Stomach smooth muscle (tissue), 2 donors: Measurements from ENCODE around the gene SNAPIN.

ENCODE experiments used
- H3K27ac ChIP-seq: one replicate; pipeline ENCODE4 v1.7.0; 2013; ENCODE audit warnings: mild to moderate bottlenecking, low read length, inconsistent platforms
- H3K27me3 ChIP-seq, 2 donors: one replicate each; pipeline ENCODE4 v1.7.0; 2013; ENCODE audit warnings: low read length in 2 of 2; ENCODE audit not compliant: insufficient read depth in 2 of 2, control insufficient read depth in 1 of 2
- H3K36me3 ChIP-seq, 2 donors: one replicate each; pipeline ENCODE4 v1.7.0; 2013; ENCODE audit warnings: low read length in 2 of 2; ENCODE audit not compliant: control insufficient read depth in 2 of 2, insufficient read depth in 2 of 2
- H3K4me1 ChIP-seq: one replicate; pipeline ENCODE4 v1.7.0; 2013; ENCODE audit warnings: low read length; ENCODE audit not compliant: control insufficient read depth, insufficient read depth
- H3K4me3 ChIP-seq, 2 donors: one replicate each; pipeline ENCODE4 v1.7.0; 2013; ENCODE audit warnings: low read length in 2 of 2
- H3K9ac ChIP-seq, 2 donors: one replicate each; pipeline ENCODE4 v1.7.0; 2013; ENCODE audit warnings: low read length in 2 of 2, mild to moderate bottlenecking in 1 of 2
- H3K9me3 ChIP-seq, 2 donors: one replicate each; pipeline ENCODE4 v1.7.0; 2013; ENCODE audit warnings: low read length in 2 of 2; ENCODE audit not compliant: control insufficient read depth in 2 of 2
- donor health status: healthy.
- donor health status: Pancreatic carcinoma.

Gene SNAPIN, protein sequence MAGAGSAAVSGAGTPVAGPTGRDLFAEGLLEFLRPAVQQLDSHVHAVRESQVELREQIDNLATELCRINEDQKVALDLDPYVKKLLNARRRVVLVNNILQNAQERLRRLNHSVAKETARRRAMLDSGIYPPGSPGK

DNA sequence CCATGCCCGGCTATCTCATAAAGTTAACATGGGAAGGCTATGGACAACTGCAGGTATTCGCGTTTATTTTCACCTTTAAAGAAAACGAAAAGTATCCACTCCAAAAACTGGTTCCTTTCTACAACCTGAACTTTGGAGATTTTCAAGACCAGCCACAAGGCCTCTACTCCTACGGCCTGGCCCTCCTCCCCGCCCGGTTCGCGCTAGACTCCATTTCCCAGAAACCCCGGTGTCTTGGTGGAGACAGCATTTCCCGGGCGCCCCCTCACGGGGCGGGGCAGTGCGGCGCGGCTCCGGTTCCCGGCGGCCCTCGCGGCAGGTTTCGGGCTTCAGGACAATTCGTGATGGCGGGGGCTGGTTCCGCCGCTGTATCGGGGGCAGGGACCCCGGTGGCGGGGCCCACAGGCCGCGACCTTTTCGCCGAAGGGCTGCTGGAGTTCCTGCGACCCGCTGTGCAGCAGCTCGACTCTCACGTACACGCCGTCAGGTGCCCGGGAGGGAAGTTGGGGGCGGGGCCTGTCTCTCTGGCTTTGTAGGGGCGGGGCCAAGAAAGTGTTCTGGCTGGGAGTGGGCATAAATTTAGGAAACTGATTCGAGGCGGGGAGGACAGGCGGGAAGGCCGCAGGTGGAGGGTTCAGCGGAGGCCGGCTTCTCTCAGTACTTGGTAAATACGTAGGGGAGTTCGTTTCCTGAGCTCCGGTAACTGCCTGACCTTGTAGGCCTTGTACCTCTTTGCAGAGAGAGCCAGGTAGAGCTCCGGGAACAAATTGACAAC lies at the start of gene SNAPIN:
SNAPIN (plus strand) TSS at position 304 of the 775 bp plus-strand sequence; CDS start at position 345, 41 bp downstream.
- H3K9ac ChIP-seq: peak within 1 kb of the TSS; percentile 93 to 94
- peak within 1 kb of the TSS; percentile 89 to 96 for H3K4me3 ChIP-seq
- H3K36me3 ChIP-seq: peaks cover 22 to 25% of the 10 kb centered on the region in 2 donors
- no peaks in the 10 kb centered on the region for H3K9me3 ChIP-seq
- H3K27ac ChIP-seq: peak within 1 kb of the TSS; percentile 80
- H3K27me3 ChIP-seq: no peaks in the 10 kb centered on the region
- peaks cover 11% of the 10 kb centered on the region for H3K4me1 ChIP-seq

DNA sequence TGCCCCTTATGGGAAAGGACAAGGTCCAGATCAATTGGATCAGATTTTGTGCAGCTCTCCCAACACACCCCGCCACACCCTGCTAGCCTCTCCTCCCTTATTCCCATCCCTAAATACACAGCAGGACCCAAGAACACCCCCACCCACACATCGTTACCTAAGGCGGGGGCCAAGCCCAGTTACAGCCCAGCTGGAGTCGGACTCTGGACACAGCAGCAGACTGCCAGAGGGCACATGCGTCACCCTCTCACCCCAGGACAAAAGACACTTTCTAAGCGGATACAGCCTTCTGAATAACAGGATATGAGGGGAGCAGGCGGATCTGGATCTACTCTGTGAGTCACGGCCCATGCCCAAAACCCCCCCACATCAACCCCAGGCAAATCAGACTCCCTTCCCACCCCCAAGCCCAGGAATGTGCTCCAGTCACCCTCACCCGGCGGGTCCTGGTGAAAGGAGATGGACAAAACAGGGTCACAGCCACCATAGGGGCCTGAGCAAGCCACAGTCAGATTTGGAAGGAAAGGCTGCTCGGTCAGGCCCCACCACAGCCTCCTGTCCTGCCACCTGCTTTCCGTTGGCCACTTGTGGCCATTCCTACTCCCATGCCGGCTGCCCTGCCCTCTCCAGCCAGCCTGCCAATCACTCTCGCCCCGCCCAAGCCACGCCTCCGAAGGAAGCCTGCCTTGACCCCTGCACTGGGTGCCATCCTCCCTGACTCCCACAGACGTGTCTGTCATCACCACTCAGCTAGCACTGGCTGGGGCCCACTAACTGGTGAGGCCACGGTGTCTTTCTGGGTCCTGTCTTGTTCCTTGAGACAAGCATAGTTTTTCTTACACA lies 49.5 kb upstream of the SNAPIN start:
- Histone ChIP-seq H3K4me3 (peak overlapping the region in 1 of 2 donors; percentile 64), H3K36me3 (peaks cover 13 to 17% of the 10 kb centered on the region in 2 donors), H3K27ac (peak overlapping the region; percentile 58), H3K4me1 (peaks cover 50% of the 10 kb centered on the region), H3K27me3 (no peaks in the 10 kb centered on the region), H3K9ac (peak overlapping the region; percentile 30 to 60), H3K9me3 (no peaks in the 10 kb centered on the region)

DNA sequence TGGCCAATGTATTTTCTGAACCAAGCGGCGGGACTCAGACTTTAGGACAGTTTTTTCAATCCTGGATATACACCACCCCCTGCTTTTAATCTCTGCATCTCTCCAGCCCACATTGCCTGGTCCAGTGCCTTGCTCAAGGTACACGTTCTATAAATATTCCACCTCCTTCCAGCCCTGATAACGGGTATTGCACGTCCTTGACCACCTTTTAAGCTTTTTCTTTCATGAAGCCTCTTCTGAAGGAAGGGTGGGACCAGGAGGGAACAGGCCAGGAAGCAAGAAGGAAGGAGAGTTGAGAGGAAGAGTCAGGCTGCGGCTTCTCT lies 49.0 kb upstream of the SNAPIN start:
- peak overlapping the region in 1 of 2 donors; percentile 64 for H3K4me3 ChIP-seq
- peak overlapping the region; percentile 21 for H3K9ac ChIP-seq
- H3K4me1 ChIP-seq: peaks cover 54% of the 10 kb centered on the region
- peaks cover 13 to 17% of the 10 kb centered on the region in 2 donors for H3K36me3 ChIP-seq
- H3K9me3 ChIP-seq: no peaks in the 10 kb centered on the region
- no peaks in the 10 kb centered on the region for H3K27me3 ChIP-seq
- peak overlapping the region; percentile 49 for H3K27ac ChIP-seq

DNA sequence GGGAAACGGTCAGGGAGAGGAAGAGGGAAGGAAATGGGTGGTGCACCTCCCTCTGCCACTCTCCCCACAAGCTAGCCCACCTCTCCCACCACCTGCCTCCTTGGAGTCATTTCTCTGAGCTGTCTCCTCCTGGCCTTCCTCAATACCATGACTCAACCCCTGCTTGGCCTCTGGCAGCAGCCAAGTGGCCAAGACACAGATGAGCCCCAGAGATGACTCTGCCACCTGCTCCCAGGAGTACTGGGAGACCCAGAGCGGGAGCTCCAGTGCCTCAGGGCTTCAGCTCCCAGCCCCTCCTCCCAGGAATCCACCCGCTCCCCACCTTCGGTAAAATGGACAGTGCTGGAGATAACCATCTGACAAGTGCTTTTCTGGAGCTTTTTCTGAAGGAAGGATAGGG lies 48.2 kb upstream of the SNAPIN start:
- peaks cover 56% of the 10 kb centered on the region for H3K4me1 ChIP-seq
- no peaks in the 10 kb centered on the region for H3K9me3 ChIP-seq
- H3K4me3 ChIP-seq: peak overlapping the region in 1 of 2 donors; percentile 29
- no peak overlapping the region for H3K9ac ChIP-seq
- H3K27me3 ChIP-seq: no peaks in the 10 kb centered on the region
- H3K36me3 ChIP-seq: peaks cover 13% of the 10 kb centered on the region in 2 donors
- H3K27ac ChIP-seq: peak overlapping the region; percentile 11

DNA sequence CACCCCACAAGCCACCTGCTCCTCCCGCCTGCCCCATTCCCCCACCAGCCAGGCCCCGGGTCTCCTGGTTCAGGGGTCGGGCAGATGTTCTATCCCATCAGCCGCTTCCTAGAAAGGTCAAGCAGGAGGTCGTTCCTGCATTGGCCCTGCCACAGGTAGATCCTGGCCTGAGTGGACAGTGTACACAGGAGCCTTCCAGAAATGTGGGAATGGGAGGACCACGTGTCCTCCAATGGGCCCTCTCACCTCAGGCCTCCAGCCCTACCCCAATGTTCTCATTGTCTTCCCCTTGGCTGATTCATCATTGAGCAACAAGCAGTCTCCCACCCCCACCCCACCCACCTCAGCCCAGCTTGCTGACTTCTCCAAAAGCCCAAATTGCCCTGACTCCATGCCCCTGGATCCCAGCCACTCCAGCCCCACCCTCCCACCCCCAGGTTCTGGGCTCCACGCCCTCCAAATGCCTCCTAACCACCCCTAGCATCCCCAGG lies 47.6 kb upstream of the SNAPIN start:
- Histone ChIP-seq H3K9ac (no peak overlapping the region), H3K4me3 (peak overlapping the region in 1 of 2 donors; percentile 91), H3K4me1 (peaks cover 56% of the 10 kb centered on the region)

DNA sequence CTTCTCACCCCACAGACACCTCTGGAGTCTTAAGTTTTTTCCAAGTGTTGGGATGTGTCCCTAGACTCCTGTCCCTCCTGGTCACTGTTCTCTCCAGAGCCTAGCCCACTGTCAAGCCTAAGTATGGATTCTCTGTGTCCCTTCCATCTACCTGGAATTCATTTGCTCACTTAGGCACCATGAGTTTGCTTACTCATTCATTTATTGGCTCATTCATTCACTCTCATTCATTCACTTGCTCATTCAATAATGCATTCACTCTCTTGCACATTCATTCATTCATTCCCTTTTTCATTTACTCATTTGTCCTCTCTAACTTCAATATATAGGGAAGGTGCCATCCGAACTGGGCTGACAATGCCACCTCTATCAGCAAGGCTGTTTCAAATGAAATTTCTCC lies 47.1 kb upstream of the SNAPIN start:
- Histone ChIP-seq H3K36me3 (peaks cover 13% of the 10 kb centered on the region in 2 donors), H3K4me3 (peak overlapping the region; percentile 80 to 91), H3K27me3 (no peaks in the 10 kb centered on the region), H3K27ac (peak overlapping the region; percentile 79), H3K9ac (peak overlapping the region; percentile 86 to 95), H3K9me3 (no peaks in the 10 kb centered on the region), H3K4me1 (peaks cover 60% of the 10 kb centered on the region)

More for the DNA sequence above, 47.6 kb upstream of the SNAPIN start:
- H3K27ac ChIP-seq: no peak overlapping the region
- H3K36me3 ChIP-seq: peaks cover 13% of the 10 kb centered on the region in 2 donors
- H3K9me3 ChIP-seq: no peaks in the 10 kb centered on the region
- H3K27me3 ChIP-seq: no peaks in the 10 kb centered on the region

DNA sequence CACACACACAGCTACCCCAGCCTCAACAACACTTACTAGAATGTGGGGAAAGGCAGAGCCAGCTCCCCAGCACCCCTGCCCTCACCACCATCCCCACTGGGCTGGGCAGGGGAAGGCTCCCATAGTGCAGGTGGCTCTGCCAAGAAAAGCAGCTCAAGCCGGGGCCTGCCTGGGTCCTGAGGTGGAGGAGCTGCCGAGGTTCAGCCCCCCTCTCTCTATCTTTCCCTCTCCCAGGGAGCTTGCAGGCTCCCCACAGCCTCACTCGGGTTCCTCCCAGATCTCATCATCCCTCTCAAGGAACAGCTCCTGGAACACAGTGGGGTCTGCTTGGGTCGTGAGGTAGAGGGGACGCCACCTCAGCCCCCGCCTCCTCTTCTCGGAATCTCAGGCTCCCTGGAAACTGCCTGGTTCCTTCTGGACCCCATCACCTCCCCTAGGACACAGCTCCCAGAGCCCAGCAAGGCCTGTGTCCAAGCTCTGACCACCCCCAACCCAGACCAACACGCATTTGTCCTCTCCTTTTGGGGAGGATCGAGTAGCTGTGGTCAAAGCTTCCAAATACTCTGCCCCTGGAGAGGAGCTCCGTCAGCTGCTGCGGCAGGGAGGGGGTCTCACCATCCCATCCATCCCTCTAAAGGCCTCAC lies 46.3 kb upstream of the SNAPIN start:
- H3K4me1 ChIP-seq: peaks cover 69% of the 10 kb centered on the region
- peak overlapping the region; percentile 86 to 95 for H3K9ac ChIP-seq
- peaks cover 6% of the 10 kb centered on the region in 2 donors for H3K36me3 ChIP-seq
- peak overlapping the region; percentile 79 for H3K27ac ChIP-seq
- peak overlapping the region; percentile 80 to 91 for H3K4me3 ChIP-seq
- H3K9me3 ChIP-seq: no peaks in the 10 kb centered on the region
- no peaks in the 10 kb centered on the region for H3K27me3 ChIP-seq

DNA sequence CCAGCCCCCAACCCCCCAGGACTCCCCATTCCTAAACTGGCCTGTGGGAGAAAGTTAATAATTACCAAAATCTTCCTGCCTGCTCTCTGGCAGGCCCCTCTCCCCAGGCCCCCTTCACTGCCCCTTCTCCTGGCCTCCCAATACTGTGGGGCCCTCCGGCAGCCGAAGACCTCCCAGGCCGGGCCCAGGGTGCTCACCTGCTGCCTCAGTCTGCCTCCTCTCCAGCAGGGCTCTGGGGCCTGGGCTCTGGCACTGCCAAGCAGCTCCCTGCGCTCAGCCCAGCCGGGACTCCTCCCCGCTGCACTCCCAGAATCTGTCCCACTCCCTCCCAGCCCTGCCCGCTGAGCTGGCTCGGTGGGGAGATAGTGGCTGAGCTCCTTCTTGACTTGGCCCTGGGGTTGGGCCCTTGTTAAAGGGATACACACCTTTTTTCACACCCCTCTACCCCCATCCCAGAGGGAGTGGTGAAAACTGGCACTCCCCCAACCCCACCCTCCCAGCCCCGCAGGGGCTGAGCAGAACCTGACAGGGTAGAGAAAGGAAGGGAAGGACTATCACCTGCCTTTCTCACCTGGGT lies 45.7 kb upstream of the SNAPIN start, which contains the start of gene S100A16:
S100A16 (minus strand) TSS at position 383 of the 577 bp plus-strand sequence. CDS start 4,986 bp downstream, outside the sequence.
- no peaks in the 10 kb centered on the region for H3K9me3 ChIP-seq
- peaks cover 68% of the 10 kb centered on the region for H3K4me1 ChIP-seq
- H3K27ac ChIP-seq: peak within 1 kb of the TSS; percentile 79
- no peaks in the 10 kb centered on the region for H3K36me3 ChIP-seq
- no peaks in the 10 kb centered on the region for H3K27me3 ChIP-seq
- peak within 1 kb of the TSS; percentile 80 to 91 for H3K4me3 ChIP-seq
- peak within 1 kb of the TSS; percentile 86 to 95 for H3K9ac ChIP-seq

DNA sequence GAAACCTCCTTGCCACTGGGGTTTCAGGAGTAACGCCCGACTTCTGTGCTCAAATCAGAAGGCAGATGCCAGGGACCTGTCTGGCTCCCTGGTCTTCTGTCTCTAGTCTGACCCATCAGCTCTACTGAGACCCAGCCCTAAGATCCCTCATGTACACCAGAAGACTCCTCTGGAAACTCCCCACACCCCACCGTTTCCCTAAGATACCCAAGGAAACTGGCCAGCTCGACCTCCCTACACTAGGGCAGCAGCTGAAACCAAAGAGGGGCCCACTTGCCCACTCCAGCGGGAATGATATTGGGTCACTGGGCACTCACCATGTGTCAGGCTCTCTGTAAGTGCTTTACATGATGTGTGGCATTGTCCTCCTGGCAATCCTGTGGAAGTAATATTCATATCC lies 45.1 kb upstream of the SNAPIN start:
- Histone ChIP-seq H3K27me3 (no peaks in the 10 kb centered on the region), H3K4me3 (peak overlapping the region; percentile 80 to 91), H3K27ac (peak overlapping the region; percentile 79), H3K4me1 (peaks cover 63% of the 10 kb centered on the region), H3K9me3 (no peaks in the 10 kb centered on the region), H3K36me3 (no peaks in the 10 kb centered on the region), H3K9ac (peak overlapping the region; percentile 86 to 95)
